Hematopoietic multipotent progenitor cell treated with erythropoietin and hydrocortisone succinate and interleukin-3 and kit ligand, for 15 days (in vitro differentiated cells): ENCODE results near the gene ATOX1.

Source experiments
- DNase-seq: peaks from one replicate; pipeline ENCODE4 v3.0.0-alpha.2; 2015; ENCODE audit warnings: low spot score

ATOX1 gene

DNA sequence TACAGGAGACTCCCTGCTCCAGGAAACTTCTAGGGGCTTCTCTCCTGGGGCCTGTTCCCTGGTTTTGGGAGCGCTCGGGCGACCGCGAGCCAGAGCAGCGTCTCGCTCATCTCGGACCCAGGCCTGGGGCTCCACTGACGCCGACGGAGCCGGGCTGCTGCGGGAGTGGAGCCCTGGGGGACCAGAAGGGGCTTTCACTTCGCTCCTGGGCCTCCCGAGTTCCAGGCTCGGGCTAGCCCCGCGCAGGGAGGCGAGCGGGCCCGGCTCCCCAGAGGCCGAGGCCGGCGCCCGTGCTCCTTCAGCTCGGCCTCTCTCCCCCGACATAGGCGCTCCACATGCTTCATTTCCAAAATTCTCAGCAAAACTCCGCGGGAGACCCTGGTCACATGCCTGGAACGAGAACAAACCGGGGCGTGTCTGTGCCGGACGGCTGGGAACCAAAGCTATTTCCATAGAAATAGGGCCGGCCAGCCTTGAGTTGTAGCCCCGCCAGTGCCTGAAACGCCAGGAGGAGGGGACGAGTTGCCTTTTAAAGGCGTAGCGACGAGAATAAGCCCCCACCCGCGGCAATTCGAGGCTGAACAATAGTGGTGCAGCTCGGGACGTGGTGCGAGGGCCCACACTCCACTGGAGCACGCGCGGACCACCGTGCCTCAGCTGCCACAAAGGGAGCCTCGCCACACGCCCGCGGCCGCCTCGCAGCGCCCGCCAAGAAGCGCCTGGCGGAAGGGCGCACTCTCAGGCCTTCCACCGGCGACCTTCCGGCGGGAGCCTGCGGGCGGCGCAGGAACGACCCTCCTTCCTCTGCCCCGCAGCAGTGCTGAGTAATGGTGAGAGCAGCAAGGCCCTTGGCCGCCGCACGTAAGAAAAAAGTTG is 12.2 kb upstream of the ATOX1 start:
- DNase-seq = no peak

DNA sequence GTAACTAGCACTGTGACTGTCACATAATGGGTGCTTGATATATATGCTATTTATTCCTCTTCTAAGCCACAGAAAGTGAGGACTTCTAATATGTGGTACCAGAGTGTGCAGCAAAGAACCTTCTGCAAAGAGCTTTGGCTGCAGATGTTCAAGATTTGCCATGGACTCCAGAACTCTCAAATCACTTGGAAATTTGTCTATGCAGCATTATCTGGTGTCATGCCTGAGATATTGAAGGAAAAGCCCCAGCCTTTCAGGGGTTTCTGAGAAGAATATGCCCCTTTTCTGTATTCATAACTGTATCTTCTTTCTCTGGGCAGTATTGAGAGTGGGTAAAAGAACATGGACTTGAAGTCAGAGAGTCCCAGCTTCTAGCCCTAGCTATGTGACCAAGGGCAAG is 8.5 kb upstream of the ATOX1 start:
- DNase-seq = no peak

DNA sequence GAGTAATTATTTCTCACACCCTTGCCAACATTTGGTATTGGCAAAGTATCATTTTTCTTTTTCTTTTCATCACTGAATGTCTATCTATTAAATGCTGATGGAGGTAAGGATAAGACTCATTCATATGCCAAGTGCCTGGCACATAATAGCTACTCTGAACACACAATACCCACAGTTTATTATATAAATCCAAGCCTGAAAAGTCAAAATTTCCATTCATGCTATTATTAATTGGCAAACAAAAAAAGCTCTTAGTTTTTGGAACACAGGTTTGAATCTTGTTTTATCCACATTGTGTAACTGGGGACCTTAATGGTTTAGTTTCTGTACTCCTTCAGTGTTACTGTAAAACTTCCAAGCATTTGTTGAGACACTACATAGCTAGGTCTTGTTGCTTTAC is 6.4 kb upstream of the ATOX1 start:
- no peak for DNase-seq

DNA sequence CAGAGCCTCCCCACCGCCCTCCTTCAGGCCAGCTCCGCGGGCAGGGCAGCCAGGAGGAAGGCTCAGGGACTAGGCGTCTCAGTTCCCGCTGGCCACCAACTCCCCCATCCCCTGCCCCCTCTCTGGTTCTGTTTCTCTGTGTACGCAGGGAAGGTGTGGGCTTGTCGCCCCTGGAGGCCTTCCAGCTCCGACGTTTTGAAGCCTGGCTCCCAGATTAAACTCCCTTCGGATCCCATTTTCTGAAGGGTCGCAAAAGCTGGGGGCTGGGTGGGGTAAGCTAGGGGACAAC is 346 bp downstream of the ATOX1 start:
- no peak for DNase-seq

DNA sequence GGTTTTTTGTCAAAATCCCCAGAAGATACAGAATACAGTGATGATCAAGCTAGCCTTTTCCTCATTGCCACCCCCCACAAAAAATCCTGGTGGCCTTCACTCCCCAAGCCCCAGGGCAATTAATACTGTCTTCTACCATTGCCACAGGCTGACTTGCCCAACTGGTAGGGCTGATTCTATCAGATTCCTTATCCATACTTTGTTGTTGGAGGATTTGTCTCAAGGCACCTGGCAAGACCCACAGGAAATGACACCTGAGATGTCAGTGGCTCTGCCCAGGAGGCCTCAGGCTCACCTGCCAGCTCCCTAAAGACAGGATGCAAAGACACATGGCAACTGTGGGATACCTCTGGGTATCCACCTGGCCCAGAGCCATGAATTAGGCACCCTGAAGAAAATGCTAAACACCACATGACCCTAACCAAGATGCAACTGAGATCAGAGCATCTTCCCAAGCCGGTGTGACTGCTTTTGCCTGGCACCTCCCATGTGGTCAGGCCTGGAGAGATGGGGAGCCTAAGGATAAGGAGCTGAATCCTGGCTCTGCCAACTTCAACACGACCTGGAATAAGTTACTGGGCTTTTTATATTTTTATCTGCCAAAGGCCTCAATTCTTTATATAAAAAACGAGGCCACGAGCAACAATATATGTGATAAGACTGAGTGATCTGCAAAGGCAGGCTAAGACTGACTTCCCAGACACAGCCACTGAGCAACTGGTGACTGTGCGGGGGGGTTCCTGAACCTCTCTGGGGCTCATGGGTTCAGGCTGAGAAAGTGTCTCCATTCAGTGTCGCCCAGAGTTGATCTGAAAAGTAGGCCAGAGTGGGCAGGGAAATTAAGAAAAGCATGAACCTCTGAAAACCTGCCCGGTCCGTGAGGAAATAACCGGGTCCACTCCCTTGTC is 944 bp downstream of the ATOX1 start:
- DNase-seq = no peak

DNA sequence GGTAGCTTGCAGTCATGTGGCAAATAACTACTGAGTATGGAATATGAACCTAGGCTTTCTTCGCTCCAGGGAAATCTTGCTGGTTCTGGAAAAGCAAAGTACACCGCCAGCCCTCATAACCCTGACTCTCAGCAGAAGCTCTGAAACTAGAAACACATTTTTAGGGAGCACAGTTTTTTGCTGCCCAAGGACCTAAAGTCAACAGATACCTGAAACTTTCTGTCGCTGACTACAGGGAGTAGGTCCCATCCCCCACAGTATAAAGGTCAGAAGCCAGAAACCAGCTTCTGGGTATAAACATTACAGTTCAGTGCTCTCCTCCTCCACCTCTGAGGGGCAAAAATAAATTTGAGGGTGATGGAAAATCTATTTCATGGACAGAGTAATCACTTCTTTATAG is 3.0 kb downstream of the ATOX1 start:
- no peak for DNase-seq

DNA sequence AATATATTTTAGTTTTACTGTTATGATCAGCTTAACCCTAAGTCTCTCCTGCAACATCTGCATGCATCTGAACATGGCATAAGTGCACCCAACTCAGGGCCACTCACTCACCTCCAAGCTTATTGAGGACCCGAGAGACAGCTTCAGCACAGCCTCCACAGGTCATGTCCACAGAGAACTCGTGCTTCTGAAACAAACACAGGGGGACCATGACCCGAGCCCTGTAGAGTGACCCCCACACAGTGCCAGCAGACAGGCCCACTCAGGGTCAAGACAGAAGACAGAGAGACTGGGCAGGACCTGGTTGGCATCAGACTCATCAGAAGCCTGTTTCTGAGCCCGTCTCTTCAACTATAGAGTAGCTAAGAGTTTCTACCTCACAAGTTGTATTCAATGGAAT is 6.8 kb downstream of the ATOX1 start:
- DNase-seq = no peak

DNA sequence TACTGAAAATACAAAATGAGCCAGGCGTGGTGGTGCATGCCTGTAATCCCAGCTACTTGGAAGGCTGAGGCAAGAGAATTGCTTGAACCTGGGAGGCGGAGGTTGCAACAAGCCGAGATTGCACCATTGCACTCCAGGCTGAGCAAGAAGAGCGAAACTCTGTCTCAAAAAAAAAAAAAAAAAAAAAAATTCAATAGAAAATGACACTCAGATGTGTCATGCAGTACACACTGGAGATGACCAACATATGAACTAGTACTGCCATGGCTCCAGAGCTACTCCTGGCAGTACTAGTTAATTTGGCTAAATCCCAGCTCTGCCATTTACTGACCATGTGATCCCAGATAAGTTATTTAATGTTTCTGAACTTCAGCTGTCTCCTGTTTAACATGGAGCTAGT is 7.3 kb downstream of the ATOX1 start:
- DNase-seq = no peak

DNA sequence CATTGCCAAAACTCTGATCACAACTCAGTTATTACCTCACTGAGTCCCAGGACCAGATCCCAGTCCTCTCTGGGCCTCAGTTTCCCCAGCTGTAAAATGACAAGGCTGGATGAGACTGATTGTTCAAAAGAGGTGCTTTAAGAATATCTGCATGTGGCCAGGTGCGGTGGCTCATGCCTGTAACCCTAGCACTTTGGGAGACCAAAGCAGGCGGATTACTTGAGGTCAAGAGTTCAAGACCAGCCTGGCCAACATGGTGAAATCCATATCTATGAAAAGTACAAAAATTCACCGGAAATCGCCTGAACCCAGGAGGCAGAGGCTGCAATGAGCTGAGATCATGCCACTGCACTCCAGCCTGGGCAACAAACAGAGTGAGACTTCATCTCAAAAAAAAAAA is 8.3 kb downstream of the ATOX1 start:
- DNase-seq = no peak

DNA sequence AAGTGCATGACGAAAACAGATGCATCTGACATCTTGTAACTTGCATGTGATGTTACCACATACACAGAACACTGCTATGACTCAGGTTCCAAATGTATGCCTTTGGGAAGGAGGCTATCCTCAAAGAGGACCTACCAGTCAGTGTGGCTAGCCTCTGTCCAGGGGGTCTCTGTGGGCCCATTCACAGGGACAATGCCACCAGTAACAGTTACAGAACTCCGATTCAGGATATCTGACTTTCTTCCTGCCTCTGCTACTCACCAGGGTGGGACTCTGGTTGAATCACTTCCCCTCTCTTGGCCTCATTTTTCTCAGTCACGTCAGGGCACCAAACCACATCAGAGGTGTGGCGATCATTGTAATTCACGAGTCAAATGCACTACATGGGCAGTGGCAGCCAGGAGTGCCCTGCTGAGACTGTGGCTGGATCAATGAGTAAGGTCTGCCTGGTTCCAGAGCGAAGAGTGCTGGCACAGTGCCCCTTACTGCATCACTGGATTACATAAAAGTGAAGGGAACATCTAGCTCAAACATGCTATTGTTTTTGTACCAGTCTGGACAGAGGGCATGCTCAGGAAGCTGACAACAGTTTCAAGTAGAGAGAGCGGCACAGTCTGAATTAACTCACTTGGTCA is 13.2 kb downstream of the ATOX1 start:
- DNase-seq = no peak

DNA sequence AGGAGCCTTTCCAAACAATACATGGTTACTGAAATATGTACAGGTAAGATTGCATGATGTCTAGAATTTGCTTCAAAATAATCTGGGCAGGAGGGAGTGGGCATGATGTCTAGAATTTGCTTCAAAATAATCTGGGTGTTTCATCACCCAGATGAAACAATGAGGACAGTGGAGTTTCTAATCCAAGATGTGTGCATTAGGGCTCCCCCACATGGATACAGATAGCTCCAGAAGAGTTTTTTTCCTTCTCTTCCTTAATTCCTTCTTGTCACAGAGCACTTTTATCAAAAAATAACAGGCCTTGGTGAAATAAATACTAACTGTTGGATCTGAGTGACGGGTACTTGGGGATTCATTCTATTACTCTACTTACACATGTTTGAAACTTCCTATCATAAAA is 14.9 kb downstream of the ATOX1 start:
- DNase-seq = no peak

DNA sequence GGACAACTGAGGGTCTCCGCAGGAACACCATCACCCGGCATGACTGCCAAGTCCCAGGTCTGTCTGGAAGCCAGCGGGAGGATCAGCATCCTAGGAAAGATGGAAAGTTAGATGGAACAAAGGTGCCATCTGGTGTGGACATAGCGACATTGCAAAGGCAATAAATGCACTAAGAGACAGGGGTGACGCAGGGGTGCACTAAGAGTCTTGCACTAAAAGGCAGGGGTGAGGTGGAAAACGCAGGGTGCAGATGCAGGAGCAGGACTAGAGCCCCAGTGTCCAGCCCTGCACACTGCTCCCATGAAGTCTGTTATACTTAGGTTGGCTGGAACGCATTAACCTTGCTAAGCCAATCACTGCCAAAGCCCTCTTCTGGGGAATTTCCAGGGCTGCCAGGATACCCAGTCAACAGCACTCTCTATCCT is 15.5 kb downstream of the ATOX1 start:
- no peak for DNase-seq

DNA sequence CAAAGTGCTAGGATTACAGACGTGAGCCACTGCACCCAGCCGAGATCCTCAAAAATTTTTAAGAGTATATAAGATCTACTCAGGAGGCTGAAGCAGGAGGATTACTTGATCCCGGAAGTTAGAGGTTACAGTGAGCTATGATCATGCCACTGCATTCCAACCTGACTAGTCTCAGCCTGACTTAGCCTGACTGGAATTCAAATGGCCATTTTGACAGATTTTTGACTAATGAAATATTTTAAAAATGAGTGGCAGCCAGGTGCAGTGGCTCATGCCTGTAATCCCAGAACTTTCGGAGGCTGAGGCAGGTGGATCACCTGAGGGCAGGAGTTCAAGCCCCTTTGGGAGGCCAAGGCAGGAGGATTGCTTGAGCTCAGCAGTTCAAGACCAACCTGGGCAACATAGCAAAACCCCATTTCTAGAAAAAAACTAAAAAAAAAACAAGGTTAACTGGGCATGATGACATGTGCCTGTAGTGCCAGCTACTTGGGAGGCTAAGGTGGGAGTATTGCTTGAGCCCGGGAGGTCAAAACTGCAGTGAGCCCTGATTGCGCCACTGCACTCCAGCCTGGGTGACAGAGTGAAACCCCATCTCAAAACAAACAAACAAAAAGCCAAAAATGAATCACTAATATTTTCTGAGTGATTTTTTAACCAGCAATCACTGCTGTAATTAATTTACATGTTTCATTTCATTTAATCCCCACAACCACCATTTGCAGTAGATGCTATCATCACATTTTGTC is 16.6 kb downstream of the ATOX1 start:
- DNase-seq = no peak

DNA sequence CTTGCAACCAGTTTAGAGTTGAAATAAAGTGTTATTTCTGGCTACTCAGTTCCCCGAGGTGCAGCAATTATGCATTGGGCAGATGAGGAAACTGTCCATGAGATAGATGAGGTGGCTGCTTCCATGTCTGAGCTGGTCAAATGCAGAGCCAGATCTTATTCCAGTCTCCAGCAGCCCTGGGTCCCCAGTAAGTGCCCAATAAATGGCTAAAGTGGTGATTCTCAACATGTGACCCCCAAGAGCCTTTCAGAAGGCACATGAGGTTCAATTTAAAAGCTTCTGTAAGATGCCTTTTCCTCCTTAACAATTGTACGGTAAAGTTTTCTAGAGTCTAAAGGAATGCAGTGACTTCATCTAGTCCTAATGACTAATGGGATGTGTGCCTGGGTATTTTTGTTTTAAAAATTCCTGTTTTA is 17.5 kb downstream of the ATOX1 start:
- DNase-seq = no peak

DNA sequence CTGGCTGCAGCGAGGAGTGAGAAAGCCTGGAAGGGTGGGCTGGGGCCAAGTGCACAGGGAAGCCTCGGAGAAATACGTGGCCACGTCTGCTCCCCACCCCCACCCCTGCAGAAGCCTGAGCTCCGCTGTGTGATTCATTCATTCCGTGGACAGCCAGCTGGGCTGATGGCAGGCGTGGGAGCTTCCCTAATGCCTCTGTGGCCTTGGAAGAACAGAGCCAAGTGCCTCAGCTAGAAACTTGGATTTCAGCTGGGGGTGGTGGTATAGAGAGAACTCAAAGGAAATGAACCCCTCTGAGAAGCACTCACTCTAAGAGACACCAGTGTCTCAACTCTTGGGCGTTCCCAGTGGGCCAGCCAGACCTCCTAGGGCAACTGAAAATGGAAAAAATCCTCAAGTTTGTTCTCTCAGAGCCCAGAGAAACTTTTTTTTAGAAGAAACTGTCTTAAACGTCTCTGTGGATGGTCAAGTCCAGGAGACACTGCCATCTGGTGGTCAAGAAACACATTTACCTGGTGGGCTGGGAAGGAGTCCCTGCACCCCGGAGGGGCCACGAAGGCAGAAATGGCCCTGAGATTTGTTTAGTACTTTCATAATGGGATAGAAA is 18.0 kb downstream of the ATOX1 start:
- peak; percentile 68 for DNase-seq

DNA sequence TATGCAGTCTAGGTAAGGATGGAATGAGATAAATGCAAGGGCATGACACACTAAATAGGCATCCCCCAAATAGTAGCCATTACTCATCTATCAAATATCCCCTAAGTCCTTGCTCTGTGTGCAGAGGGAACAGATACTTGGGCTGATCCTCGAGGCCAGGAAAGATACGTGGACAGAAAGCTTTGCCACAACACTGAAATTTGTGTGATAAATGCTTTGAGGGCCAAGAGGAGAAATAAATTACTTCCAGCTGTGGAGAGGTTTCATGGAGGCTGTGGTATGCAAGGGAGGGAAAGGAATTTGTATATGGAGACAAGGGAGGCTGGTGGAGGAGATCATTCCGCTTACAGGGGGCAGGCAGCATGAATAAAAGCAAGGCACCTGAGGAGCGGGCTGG is 18.5 kb downstream of the ATOX1 start:
- DNase-seq = no peak

DNA sequence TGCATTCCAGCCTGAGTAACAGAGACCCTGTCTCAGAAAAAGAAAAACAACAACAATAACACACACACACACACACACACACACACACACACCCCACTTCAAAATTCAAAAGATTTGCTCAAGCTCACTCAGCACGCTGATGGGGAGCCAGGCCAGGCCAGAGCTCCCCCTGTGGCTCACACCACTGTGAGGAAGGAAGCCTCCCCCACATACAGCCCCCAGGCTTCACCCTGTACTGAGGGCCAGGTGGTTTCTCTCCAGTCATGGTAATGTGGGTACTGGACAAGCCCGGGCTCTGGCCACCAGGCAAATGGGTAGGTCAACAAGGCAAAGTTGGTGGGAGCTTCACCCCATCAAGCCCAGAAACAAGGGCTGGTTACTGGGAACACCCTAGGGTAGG is 19.0 kb downstream of the ATOX1 start:
- no peak for DNase-seq

DNA sequence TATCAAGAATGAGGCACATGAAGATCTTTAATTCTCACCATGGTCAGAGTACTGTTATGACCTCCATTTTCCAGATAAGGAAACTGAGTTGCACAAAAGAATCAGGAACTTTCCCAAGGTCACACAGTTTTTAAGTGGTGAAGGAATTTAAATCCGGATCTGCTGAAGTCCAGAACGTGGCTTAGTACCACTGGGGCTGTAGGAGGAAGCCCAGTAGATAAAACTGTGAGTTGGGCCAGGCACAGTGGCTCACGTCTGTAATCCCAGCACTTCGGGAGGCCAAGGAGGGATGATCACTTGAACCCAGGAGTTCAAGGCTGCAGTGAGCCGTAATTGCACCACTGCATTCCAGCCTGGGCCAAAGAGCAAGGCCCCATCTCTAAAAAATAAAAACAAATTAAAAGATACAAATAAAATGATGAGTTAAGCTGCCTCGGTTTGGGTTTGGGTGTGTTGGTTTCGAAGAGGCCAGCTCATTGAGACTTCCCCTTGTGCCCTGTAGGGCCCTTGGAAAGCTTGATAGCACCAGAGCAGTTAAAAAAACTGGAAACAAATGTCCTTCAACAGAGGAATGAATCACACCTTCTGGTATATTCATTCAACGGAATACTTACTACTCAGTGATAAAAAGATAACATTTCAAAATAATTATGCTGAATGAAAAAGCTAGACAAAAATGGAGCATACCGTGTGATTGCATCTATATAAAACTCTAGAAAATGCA is 20.1 kb downstream of the ATOX1 start:
- DNase-seq = no peak

DNA sequence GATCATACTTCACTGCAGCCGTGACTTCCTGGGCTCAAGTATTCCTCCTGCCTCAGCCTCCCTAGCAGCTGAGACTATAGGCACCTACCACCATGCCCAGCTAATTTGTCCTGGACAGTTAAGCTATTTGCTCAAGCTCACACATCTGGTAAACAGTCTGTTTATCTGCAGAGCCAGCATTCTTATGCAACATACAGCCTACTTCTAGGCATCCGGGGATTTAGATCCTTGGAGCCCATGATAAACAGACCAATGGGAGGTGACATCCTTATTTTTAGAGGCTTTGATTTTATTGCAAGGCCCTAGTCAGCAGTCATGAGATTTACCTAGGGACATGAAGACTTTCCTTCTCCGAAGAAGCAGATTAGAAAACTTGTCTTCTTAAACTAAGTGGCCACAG is 21.0 kb downstream of the ATOX1 start:
- no peak for DNase-seq

DNA sequence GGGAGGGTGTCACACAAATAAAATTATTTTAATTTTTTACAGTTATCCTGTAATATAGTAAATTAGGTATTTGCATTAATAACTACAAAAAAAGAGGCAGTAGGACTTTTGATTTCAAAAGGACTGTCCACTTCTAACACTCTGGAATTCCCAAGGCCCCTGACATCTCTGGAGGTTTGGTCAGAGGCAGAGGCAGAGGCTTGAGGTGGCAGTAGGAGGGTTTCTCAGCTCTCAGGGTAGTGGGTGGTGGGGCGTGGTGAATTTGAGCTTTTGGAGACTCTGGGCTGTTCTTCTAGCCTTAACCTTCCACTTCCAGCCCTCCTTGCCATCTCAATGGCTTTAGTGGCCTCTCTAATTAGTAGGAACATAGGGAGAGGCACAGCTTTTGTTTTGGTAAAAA is 22.8 kb downstream of the ATOX1 start:
- no peak for DNase-seq

DNA sequence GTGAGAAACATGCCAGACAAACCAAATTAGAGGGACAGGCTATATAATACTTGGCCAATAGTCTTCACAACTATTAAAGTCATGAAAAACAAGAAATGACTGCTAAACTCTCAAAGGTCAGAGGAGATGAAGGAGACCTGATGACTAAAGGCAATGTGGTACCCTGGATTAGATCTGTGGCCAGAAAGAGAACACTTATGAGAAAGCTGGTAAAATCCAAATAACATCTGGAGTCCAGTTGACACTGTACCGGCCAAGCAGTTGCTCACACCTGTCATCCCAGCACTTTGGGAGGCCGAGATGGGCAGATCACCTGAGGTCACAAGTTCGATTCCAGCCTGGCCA is 24.4 kb downstream of the ATOX1 start:
- DNase-seq = no peak
